A549 treated with CORT108297 at 1 μM for 4 hours (cell line): Measurements from ENCODE around the gene METTL6. TPM values are rescaled to one million over a fixed set of nuclear protein-coding genes. Genes with fewer than 3 reads are reported as not detected.

Experiments
- total RNA-seq: library from RNA; stranded (reverse); fragments of 200-300 nt; extraction: Qiagen RNA extraction; gene quantifications from 5 replicates; pipeline ENCODE4 v1.2.3, GENCODE V29; 2022

Gene METTL6
- 25.3 to 34.2 TPM (median 25.9 TPM) in 5 replicates for total RNA-seq

GRCh38 chr3:15427182-15427880 is at the start of gene METTL6, which contains the start of gene EAF1:
Gene METTL6, minus strand, starts transcription at chr3:15427544. Its CDS starts 1,033 bp downstream, at chr3:15426511.
Gene EAF1, plus strand, starts transcription at chr3:15427598. Its CDS starts 182 bp downstream, at chr3:15427780.

Other genes with a start within 250 kb of the METTL6 start
- gene CAPN7, start 221.3 kb downstream of the METTL6 start, total RNA-seq = 18.7 to 29.0 TPM (median 21.2 TPM) in 5 replicates
- gene SH3BP5, start 95.0 kb downstream of the METTL6 start, total RNA-seq = 20.2 to 22.1 TPM (median 20.3 TPM) in 5 replicates
- 13.1 to 16.3 TPM (median 15.6 TPM) in 5 replicates for gene EAF1, start 54 bp upstream of the METTL6 start, total RNA-seq
- gene COLQ, start 94.2 kb upstream of the METTL6 start, total RNA-seq = 0.13 to 0.68 TPM (median 0.44 TPM) in 5 replicates
- 22.4 to 27.7 TPM (median 23.6 TPM) in 5 replicates for gene HACL1, start 174.0 kb upstream of the METTL6 start, total RNA-seq
- gene BTD, start 174.2 kb upstream of the METTL6 start, total RNA-seq = 15.1 to 18.8 TPM (median 16.6 TPM) in 5 replicates